ENCODE results near the gene KCND2.

The KCND2 gene

DNA sequence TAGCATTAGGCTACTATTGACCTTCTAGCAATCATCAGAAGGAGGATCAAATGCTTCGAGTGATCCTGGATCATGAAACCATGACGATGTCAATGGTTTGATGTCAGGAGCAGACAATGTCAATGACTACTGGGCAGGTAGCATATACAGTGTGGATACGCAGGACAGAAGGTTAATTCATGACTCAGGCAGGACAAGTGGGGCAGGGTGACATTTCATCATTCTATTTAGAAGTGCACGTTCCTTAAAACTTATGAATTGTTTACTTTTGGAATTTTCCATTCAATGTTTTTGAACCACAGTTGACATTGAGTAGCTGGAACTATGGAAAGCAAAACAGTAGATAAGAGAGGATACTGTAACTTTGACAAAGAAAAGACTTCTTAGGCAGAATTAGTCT is 444.2 kb downstream of the KCND2 start:
- Mint-ChIP-seq H3K36me3 (ENCODE audit: low read depth) (no peaks in the 10 kb centered on the region), H3K4me3 (no peak overlapping the region), H3K27ac (no peak overlapping the region), H3K9me3 (no peaks in the 10 kb centered on the region), H3K4me1 (ENCODE audit: low read depth) (no peaks in the 10 kb centered on the region), H3K27me3 (ENCODE audit: low read depth) (no peaks in the 10 kb centered on the region)

DNA sequence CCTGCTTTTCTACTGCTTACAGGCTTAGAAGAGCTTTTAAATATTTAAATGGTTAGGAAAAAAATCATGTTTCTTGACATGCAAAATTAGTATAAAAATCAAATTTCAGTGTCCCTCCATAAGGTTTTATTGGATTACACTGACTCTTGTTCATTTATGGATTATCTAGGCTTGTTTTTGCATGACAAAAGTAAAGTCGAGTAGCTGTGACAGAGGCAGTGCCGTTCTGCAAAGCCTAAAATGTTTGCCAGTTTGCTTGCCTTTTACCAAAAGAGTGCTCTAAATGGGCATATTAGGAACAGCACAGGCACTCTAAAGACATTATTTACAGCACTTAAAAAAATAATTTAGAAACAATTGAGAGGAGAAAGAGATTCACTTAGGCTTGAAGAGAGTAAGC is 445.4 kb downstream of the KCND2 start:
- H3K27me3 Mint-ChIP-seq (ENCODE audit: low read depth) = no peaks in the 10 kb centered on the region
- H3K4me1 Mint-ChIP-seq (ENCODE audit: low read depth) = no peaks in the 10 kb centered on the region
- no peaks in the 10 kb centered on the region for H3K36me3 Mint-ChIP-seq (ENCODE audit: low read depth)
- no peaks in the 10 kb centered on the region for H3K9me3 Mint-ChIP-seq
- H3K27ac Mint-ChIP-seq = no peak overlapping the region
- H3K4me3 Mint-ChIP-seq = no peak overlapping the region

DNA sequence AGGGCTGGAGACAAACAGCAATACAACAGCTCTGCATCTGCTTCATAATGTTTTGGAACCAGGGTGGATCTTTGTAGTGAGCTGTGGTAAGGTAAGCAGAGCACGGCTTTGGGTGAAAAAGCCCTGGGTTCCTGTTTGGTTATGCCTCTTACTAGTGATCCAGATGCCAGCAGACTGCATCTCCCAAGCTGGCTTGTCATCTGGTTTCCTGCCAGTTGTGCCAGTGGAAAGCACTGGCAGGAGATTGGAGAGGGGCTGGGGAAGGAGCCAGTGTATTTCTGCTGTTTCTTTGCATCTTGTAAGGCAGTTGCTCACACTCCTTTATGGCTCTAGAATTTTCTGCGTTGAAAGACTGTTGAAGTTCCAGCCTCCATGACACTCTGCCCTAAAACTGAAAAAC is 447.3 kb downstream of the KCND2 start:
- Mint-ChIP-seq H3K27me3 (ENCODE audit: low read depth) (no peaks in the 10 kb centered on the region), H3K9me3 (no peaks in the 10 kb centered on the region), H3K4me3 (no peak overlapping the region), H3K27ac (no peak overlapping the region), H3K36me3 (ENCODE audit: low read depth) (no peaks in the 10 kb centered on the region), H3K4me1 (ENCODE audit: low read depth) (no peaks in the 10 kb centered on the region)

DNA sequence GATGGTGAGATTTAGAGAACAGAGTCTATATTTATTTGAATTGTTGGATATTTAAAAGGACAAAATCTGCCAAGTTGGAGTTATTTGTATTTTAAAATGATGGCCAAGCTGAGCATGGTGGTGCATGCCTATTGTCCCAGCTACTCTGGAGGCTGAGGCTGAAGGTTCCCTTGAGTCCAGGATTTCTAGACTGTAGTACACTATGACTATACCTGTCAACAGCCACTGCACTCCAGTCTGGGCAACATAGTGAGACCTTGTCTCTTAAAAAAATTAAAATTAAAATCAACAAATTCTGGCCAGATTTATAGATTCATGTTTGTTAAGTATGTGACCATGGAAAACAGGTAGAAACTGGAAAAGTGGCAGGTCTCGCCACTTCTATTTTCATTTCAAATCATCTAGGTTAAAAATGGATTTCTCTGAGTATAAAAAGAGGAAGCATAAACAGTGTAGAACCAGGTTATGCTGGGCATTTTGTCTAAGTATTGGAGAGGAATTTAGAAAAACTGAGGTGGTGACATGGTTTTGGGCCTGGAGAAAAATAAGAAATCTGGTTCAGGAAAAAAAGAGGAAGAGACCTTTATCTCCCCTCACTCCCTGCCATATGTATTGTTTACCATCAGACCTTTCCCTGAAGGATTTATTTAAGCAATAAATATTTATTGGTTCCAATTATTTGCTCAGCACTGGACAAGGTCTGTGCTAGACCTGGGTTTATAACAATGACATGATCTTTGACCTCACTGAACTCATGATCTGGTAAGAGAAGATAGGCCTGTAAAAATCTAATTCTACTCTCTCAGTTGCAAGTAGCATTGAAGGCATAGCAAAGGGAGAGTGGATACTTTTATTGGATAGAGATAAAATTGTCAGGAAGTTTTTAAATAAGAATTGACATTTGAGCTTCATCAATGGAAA is 450.8 kb downstream of the KCND2 start:
- Mint-ChIP-seq H3K36me3 (ENCODE audit: low read depth) (no peaks in the 10 kb centered on the region), H3K4me3 (no peak overlapping the region), H3K4me1 (ENCODE audit: low read depth) (no peaks in the 10 kb centered on the region), H3K9me3 (no peaks in the 10 kb centered on the region), H3K27me3 (ENCODE audit: low read depth) (no peaks in the 10 kb centered on the region), H3K27ac (no peak overlapping the region)

DNA sequence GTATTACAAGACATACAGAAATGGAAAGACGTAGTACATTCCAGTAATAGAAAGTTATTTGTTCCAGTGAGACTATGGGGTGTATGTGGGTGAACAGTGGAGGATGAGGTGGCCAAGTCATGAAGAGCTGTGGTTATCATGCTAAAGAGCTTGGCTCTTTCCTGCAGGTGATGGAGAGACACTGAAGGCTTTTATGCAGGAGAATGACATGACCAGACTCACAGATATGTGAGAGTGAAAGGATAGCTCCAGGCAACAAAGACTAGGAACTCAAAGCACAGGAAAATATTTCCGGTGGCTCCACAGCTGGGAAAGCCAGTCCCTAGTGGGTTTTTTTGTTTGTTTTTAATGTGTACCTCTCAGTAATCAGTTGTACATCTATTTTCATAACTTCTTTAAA is 451.5 kb downstream of the KCND2 start:
- no peaks in the 10 kb centered on the region for H3K9me3 Mint-ChIP-seq
- H3K4me1 Mint-ChIP-seq (ENCODE audit: low read depth) = no peaks in the 10 kb centered on the region
- no peaks in the 10 kb centered on the region for H3K36me3 Mint-ChIP-seq (ENCODE audit: low read depth)
- H3K27me3 Mint-ChIP-seq (ENCODE audit: low read depth) = no peaks in the 10 kb centered on the region
- H3K27ac Mint-ChIP-seq = no peak overlapping the region
- no peak overlapping the region for H3K4me3 Mint-ChIP-seq

DNA sequence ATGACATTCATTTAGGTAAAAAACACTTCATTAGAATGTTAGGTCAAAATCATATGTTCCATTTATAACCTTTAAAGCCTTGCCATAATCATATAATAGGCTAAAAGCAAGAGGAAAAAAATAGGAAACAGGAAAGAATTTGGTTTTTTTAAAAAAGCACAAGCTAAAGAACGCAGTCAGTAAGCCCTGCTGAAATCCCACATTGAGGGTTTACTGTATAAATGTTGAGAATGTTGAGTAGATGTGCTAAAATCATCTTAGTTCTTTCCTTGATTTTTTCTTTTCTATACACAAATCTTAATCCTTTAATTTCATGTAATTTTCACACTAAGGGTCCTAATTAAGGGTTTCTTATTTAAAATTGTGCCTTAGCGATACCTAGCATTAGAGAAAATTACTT is 452.0 kb downstream of the KCND2 start:
- H3K27me3 Mint-ChIP-seq (ENCODE audit: low read depth) = no peaks in the 10 kb centered on the region
- H3K27ac Mint-ChIP-seq = no peak overlapping the region
- H3K36me3 Mint-ChIP-seq (ENCODE audit: low read depth) = no peaks in the 10 kb centered on the region
- H3K4me3 Mint-ChIP-seq = no peak overlapping the region
- no peaks in the 10 kb centered on the region for H3K4me1 Mint-ChIP-seq (ENCODE audit: low read depth)
- no peaks in the 10 kb centered on the region for H3K9me3 Mint-ChIP-seq

DNA sequence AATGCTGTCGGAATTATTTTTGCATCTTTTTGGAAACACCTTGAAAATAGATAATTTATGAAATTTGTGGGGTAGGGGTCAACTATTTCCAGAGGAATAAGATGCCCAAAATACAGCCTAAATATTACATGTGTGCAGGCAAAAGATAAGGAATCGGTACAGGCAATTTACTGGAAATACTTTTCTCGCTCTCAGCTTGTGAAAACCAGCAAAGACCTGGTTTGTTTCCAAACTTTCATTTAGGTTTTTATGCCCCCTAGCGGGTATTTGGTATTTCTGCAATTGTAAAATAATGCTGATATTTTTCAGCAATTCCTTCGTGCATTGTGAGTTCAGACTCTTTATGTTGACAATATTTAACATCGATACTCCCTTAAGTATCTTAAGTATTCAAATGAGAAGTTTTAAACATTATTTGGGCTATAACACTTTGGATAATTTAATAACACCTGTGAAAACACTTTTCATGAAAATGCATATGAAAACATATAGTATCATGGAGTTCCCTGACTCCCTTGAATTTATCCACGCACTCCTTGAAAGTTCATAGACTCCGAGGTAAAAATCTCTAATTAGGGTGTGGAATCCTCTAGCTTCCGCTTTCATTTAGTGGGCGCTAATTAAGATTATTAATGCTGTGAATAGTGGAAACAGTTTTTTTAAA is 452.5 kb downstream of the KCND2 start:
- no peaks in the 10 kb centered on the region for H3K27me3 Mint-ChIP-seq (ENCODE audit: low read depth)
- H3K36me3 Mint-ChIP-seq (ENCODE audit: low read depth) = no peaks in the 10 kb centered on the region
- H3K4me1 Mint-ChIP-seq (ENCODE audit: low read depth) = no peaks in the 10 kb centered on the region
- H3K27ac Mint-ChIP-seq = no peak overlapping the region
- no peaks in the 10 kb centered on the region for H3K9me3 Mint-ChIP-seq
- H3K4me3 Mint-ChIP-seq = no peak overlapping the region

DNA sequence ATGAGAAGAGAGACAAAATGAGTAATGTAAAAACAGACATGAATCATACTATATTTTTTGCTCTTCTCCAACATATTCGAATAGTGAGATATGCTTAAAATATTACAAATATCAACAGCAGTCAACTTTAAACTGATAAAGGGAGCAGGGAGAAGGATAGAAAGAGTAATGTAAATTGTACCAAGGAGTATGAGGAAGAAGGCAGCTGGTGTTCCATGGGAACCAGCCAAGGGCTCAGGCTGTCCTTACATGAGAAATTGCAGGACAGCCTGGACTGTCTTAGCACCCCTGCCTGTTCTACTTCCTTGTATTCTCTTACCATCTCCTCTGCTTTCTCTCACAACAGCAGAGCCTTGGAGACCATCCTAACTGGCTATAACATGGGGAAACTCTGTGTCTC is 456.3 kb downstream of the KCND2 start:
- Mint-ChIP-seq H3K27me3 (ENCODE audit: low read depth) (no peaks in the 10 kb centered on the region), H3K9me3 (no peaks in the 10 kb centered on the region), H3K36me3 (ENCODE audit: low read depth) (no peaks in the 10 kb centered on the region), H3K4me1 (ENCODE audit: low read depth) (no peaks in the 10 kb centered on the region), H3K4me3 (no peak overlapping the region), H3K27ac (no peak overlapping the region)

DNA sequence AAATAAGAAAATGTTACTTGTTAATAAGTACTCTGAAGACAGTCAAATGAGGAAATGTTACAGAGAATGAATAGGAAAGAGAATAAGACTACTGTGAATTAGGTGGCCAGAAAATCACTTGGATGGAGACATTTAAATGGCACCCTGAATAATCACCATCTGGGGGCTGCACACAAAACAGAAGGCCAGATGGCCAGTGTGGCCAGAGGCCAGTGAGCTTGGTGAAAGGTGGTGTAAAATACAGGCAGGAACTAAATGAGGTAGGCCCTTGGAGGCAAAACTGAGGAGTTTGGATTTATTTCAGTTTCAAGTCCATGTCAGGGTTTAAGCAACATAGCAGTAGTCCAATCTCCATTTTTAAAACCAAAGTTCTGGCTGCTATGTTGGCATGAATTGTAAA is 458.3 kb downstream of the KCND2 start:
- H3K27ac Mint-ChIP-seq = no peak overlapping the region
- no peaks in the 10 kb centered on the region for H3K4me1 Mint-ChIP-seq (ENCODE audit: low read depth)
- no peaks in the 10 kb centered on the region for H3K27me3 Mint-ChIP-seq (ENCODE audit: low read depth)
- H3K4me3 Mint-ChIP-seq = no peak overlapping the region
- H3K36me3 Mint-ChIP-seq (ENCODE audit: low read depth) = no peaks in the 10 kb centered on the region
- no peaks in the 10 kb centered on the region for H3K9me3 Mint-ChIP-seq

DNA sequence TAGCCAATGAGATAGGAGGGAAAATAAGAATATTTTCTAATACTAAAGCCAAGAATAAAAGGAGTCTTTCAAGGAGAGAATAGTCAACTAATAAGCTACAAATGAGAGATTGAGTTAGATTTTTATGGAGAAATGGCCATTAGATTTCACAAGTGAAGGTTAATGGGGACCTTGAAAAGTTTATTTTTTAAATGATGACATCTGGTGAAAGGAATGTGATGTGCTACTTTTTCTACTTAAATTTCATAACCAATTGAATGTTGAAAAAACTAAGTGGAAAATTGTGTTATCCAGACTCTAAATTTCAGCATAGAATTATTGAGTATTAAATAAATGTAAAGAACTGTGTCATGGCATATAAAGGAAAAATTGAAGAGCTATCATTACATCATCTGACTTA is 459.3 kb downstream of the KCND2 start:
- Mint-ChIP-seq H3K4me1 (ENCODE audit: low read depth) (no peaks in the 10 kb centered on the region), H3K36me3 (ENCODE audit: low read depth) (no peaks in the 10 kb centered on the region), H3K9me3 (no peaks in the 10 kb centered on the region), H3K27ac (no peak overlapping the region), H3K27me3 (ENCODE audit: low read depth) (no peaks in the 10 kb centered on the region), H3K4me3 (no peak overlapping the region)

DNA sequence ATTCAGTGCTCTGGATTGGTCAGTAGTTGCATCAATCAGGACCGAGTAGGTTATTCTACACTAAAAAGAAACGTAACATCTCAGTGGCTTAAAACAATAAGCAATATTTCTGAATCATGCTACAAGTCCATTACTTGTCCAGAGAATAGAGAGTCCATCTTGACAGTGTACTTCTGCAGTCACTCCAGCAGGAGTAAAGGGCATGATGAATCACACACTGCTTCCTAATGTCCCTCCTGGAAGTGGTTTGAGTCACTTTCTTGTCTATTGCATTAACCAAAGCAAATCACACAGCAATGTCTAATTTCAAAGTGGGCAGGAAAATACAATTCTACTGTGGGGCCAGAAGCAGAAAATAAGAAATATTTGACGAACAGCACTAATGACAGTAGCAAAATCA is 460.2 kb downstream of the KCND2 start:
- H3K4me3 Mint-ChIP-seq = no peak overlapping the region
- no peaks in the 10 kb centered on the region for H3K36me3 Mint-ChIP-seq (ENCODE audit: low read depth)
- H3K27ac Mint-ChIP-seq = no peak overlapping the region
- peaks cover 3% of the 10 kb centered on the region for H3K27me3 Mint-ChIP-seq (ENCODE audit: low read depth)
- H3K9me3 Mint-ChIP-seq = no peaks in the 10 kb centered on the region
- no peaks in the 10 kb centered on the region for H3K4me1 Mint-ChIP-seq (ENCODE audit: low read depth)

DNA sequence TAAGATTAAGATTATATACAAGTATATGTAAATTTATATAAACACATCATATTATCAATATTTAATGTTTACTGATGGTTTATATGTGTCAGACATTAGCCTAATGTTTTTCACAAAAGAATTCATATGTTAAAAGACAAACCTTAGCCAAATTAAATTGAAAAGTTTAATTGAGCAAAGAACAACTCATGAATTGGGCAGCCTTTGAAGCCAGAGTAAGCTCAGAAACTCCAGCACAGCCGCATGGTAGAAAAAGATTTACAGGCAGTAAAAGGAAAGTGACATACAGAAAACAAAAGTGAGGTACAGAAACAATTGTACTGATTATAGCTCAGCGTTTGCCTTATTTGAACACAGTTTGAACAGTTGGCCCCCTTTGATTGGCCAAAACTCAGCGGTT is 460.9 kb downstream of the KCND2 start:
- no peak overlapping the region for H3K4me3 Mint-ChIP-seq
- no peaks in the 10 kb centered on the region for H3K4me1 Mint-ChIP-seq (ENCODE audit: low read depth)
- no peaks in the 10 kb centered on the region for H3K9me3 Mint-ChIP-seq
- H3K27me3 Mint-ChIP-seq (ENCODE audit: low read depth) = peaks cover 4% of the 10 kb centered on the region
- H3K27ac Mint-ChIP-seq = no peak overlapping the region
- H3K36me3 Mint-ChIP-seq (ENCODE audit: low read depth) = no peaks in the 10 kb centered on the region

DNA sequence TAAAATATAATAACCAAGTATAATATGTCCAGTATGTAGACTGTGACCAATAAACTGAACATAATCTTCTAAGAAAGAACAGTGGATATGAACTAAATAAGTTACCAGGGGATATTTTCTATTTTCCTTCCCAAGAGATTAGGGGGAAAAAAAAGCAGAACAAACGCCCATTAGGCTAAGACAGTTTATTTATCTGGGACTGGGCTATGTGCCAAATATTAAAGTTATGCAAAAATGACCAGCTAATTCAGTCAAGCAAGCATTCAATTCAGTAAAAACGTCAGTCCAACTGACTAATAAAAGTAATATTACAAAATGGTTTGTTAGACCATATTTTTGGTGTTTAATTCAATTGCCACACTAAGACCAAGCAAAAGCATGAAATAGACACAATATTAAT is 462.8 kb downstream of the KCND2 start:
- no peaks in the 10 kb centered on the region for H3K36me3 Mint-ChIP-seq (ENCODE audit: low read depth)
- H3K4me3 Mint-ChIP-seq = no peak overlapping the region
- no peak overlapping the region for H3K27ac Mint-ChIP-seq
- no peaks in the 10 kb centered on the region for H3K9me3 Mint-ChIP-seq
- H3K27me3 Mint-ChIP-seq (ENCODE audit: low read depth) = peaks cover 4% of the 10 kb centered on the region
- H3K4me1 Mint-ChIP-seq (ENCODE audit: low read depth) = no peaks in the 10 kb centered on the region

DNA sequence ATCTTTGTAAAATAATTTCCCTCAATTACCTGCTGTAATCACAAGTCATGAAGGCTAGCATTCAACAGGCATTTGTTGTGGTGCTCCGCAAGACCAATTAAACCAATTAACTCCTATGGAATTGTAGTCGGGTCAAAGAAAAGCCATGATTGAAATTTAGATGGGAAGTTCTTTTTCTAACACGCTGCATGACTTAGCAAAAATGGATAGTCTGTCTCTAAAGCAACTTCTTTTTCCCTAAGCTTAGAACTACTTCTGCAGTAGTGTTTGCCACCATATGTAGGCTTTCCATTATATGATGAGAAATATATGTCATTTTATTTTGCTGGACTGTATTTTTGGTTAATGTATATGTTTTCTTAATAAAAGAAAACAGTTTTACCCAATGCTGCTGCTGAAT is 465.8 kb downstream of the KCND2 start:
- H3K4me3 Mint-ChIP-seq = no peak overlapping the region
- H3K9me3 Mint-ChIP-seq = no peaks in the 10 kb centered on the region
- H3K36me3 Mint-ChIP-seq (ENCODE audit: low read depth) = no peaks in the 10 kb centered on the region
- H3K27me3 Mint-ChIP-seq (ENCODE audit: low read depth) = peaks cover 4% of the 10 kb centered on the region
- no peak overlapping the region for H3K27ac Mint-ChIP-seq
- no peaks in the 10 kb centered on the region for H3K4me1 Mint-ChIP-seq (ENCODE audit: low read depth)

DNA sequence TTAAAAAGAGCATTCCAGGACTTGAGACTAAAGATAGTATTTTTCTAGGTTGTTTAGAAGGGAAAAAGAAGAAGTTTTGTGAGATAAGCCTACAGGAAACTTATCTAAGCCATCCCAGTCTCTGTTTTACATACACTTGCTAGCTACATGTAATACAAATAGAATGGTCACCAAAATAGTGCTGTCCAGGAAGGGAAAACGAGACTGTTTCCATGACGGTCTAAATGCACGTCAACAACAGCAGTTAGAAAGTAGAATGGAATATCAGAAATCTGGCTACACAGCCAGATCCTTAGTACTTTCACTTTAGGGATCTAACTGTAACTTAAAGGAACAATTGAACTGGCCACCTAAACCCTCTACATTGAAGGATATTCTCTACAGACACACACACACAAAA is 467.4 kb downstream of the KCND2 start:
- Mint-ChIP-seq H3K4me3 (no peak overlapping the region), H3K27me3 (ENCODE audit: low read depth) (peaks cover 4% of the 10 kb centered on the region), H3K4me1 (ENCODE audit: low read depth) (no peaks in the 10 kb centered on the region), H3K9me3 (no peaks in the 10 kb centered on the region), H3K36me3 (ENCODE audit: low read depth) (no peaks in the 10 kb centered on the region), H3K27ac (no peak overlapping the region)
